ENCODE results near the gene LHX3. TPM values are rescaled to one million over a fixed set of nuclear protein-coding genes. Genes with fewer than 3 reads are reported as not detected.

LHX3 gene
- total and polyA plus RNA-seq, 8 donors: not detected

GRCh38 chr9:136149853-136150252, 55.1 kb downstream of the LHX3 start:
- intact Hi-C loops (cut with DNase I; ENCODE audit: low total_unique reads): no loop called here
- Histone ChIP-seq H3K4me1 (peaks cover 0 to 6% (median 0%) of the 10 kb centered on the region in 4 donors), H3K27me3 (peaks cover 0 to 51% (median 22%) of the 10 kb centered on the region in 3 donors), H3K36me3 (no peaks in the 10 kb centered on the region), H3K9me3 (no peaks in the 10 kb centered on the region), H3K27ac (no peak overlapping the region), H3K4me3 (no peak overlapping the region)
- TF ChIP-seq EP300 (IDR thresholded peaks at IDR 0.05): no peak
- TF ChIP-seq CTCF (IDR thresholded peaks at IDR 0.05): no peak
- TF ChIP-seq POLR2A (IDR thresholded peaks at IDR 0.05): no peak
- no peak for TF ChIP-seq POLR2AphosphoS5 (IDR thresholded peaks at IDR 0.05)
- DNase-seq: no peak
- WGBS, 5 donors: 83 to 100% (median 92%) methylated on average over 1 to 9 of the region's 9 CpGs

- Histone ChIP-seq H3K4me3 (no peak overlapping the region), H3K4me1 (peaks cover 0 to 6% (median 0%) of the 10 kb centered on the region in 4 donors), H3K9me3 (no peaks in the 10 kb centered on the region), H3K27me3 (peaks cover 0 to 51% (median 22%) of the 10 kb centered on the region in 3 donors), H3K36me3 (no peaks in the 10 kb centered on the region), H3K27ac (no peak overlapping the region)
- TF ChIP-seq POLR2A (IDR thresholded peaks at IDR 0.05) (no peak), POLR2AphosphoS5 (IDR thresholded peaks at IDR 0.05) (no peak), EP300 (IDR thresholded peaks at IDR 0.05) (no peak), CTCF (IDR thresholded peaks at IDR 0.05) (no peak)
- no peak for DNase-seq
- 77 to 91% (median 79%) methylated on average over 10 to 12 of the region's 12 CpGs for WGBS, 5 donors
- intact Hi-C loops (cut with DNase I; ENCODE audit: low total_unique reads): no loop called here
These were observed 55.6 kb downstream of the LHX3 start for GRCh38 chr9:136149337-136149736.

- DNase-seq: no peak
- no peaks in the 10 kb centered on the region for H3K9me3 ChIP-seq
These were observed 56.2 kb downstream of the LHX3 start for GRCh38 chr9:136148766-136149165.

GRCh38 chr9:136147890-136148714, 56.8 kb downstream of the LHX3 start:
- intact Hi-C loops (cut with DNase I; ENCODE audit: low total_unique reads): no loop called here
- Histone ChIP-seq H3K36me3 (no peaks in the 10 kb centered on the region), H3K27ac (no peak overlapping the region), H3K9me3 (no peaks in the 10 kb centered on the region), H3K4me3 (no peak overlapping the region), H3K27me3 (peaks cover 0 to 63% (median 23%) of the 10 kb centered on the region in 3 donors), H3K4me1 (peaks cover 0 to 6% (median 0%) of the 10 kb centered on the region in 4 donors)
- TF ChIP-seq POLR2A (IDR thresholded peaks at IDR 0.05) (no peak), POLR2AphosphoS5 (IDR thresholded peaks at IDR 0.05) (no peak), CTCF (IDR thresholded peaks at IDR 0.05) (no peak), EP300 (IDR thresholded peaks at IDR 0.05) (no peak)
- peak in 1 of 2 donors; percentile 59 for DNase-seq
- WGBS, 5 donors: 24 to 29% (median 27%) methylated on average over 18 to 35 of the region's 35 CpGs

More at GRCh38 chr9:136148766-136149165, 56.2 kb downstream of the LHX3 start:
- H3K27me3 ChIP-seq: peaks cover 0 to 56% (median 22%) of the 10 kb centered on the region in 3 donors
- H3K36me3 ChIP-seq: no peaks in the 10 kb centered on the region
- H3K27ac ChIP-seq: no peak overlapping the region
- 79 to 85% (median 84%) methylated on average over 7 to 14 of the region's 14 CpGs for WGBS, 5 donors
- intact Hi-C loops (cut with DNase I; ENCODE audit: low total_unique reads): no loop called here
- no peak overlapping the region for H3K4me3 ChIP-seq
- peaks cover 0 to 6% (median 0%) of the 10 kb centered on the region in 4 donors for H3K4me1 ChIP-seq
- no peak for TF ChIP-seq EP300 (IDR thresholded peaks at IDR 0.05)

Measured in stomach (tissue), 9 donors.